HL-60 (cell line): ENCODE results near the gene CDC7.

Experiments used
- DNase-seq, 2 experiments: peaks; one replicate each; pipeline ENCODE4 v3.0.0-alpha.2; 2010 to 2020; ENCODE audit warnings: low read depth in 1 of 2, low spot score in 1 of 2
- H3K27ac ChIP-seq: fragments of 250-450 bp; sonication (Bioruptor Pico); replicated peaks from 2 replicates; pipeline ENCODE4 v1.5.1; 2020; ENCODE audit warnings: mild to moderate bottlenecking, moderate library complexity
- H3K27me3 ChIP-seq: fragments of 250-450 bp; sonication (Bioruptor Pico); 2 replicates; pipeline ENCODE4 v1.5.1; 2021; ENCODE audit warnings: mild to moderate bottlenecking, moderate library complexity; ENCODE audit not compliant: insufficient read depth, poor library complexity, severe bottlenecking
- H3K4me3 ChIP-seq: replicated peaks from 2 replicates; pipeline ENCODE4 v1.5.1; 2011; ENCODE audit warnings: mild to moderate bottlenecking, control low read depth, low read length; ENCODE audit not compliant: insufficient read depth
- CTCF ChIP-seq: IDR thresholded peaks from one replicate; pipeline ENCODE4 v1.5.1; 2011; ENCODE audit warnings: low read length, control low read depth, inconsistent platforms; ENCODE audit not compliant: insufficient read depth
- GABPA ChIP-seq: IDR thresholded peaks from 2 replicates; pipeline ENCODE4 v1.6.1; 2012; ENCODE audit warnings: low read depth
- POLR2AphosphoS5 ChIP-seq: IDR thresholded peaks from 2 replicates; pipeline ENCODE4 v1.6.1; 2012; ENCODE audit warnings: low read depth
- REST ChIP-seq: IDR thresholded peaks from 2 replicates; pipeline ENCODE4 v1.6.1; 2012; ENCODE audit warnings: low read depth; ENCODE audit not compliant: insufficient replicate concordance
- SPI1 ChIP-seq: IDR thresholded peaks from 2 replicates; pipeline ENCODE4 v1.6.1; 2012; ENCODE audit warnings: low read depth, mild to moderate bottlenecking, borderline replicate concordance

CDC7 gene

GRCh38 chr1:91510754-91511153, 10.1 kb downstream of the CDC7 start:
- DNase-seq: no peak
- TF ChIP-seq REST: no peak
- no peak for TF ChIP-seq SPI1
- TF ChIP-seq POLR2AphosphoS5: no peak
- TF ChIP-seq GABPA: no peak
- TF ChIP-seq CTCF: no peak
- no peak overlapping the region for H3K27ac ChIP-seq
- no peak overlapping the region for H3K4me3 ChIP-seq
- no peaks in the 10 kb centered on the region for H3K27me3 ChIP-seq

GRCh38 chr1:91511386-91511785, 10.7 kb downstream of the CDC7 start:
- TF ChIP-seq SPI1: no peak
- TF ChIP-seq POLR2AphosphoS5: no peak
- no peak for TF ChIP-seq CTCF
- no peak for TF ChIP-seq GABPA
- TF ChIP-seq REST: no peak
- Histone ChIP-seq H3K4me3 (no peak overlapping the region), H3K27me3 (no peaks in the 10 kb centered on the region), H3K27ac (no peak overlapping the region)
- DNase-seq: peak in 1 of 2 experiments; percentile 11

GRCh38 chr1:91513160-91513559, 12.5 kb downstream of the CDC7 start:
- TF ChIP-seq CTCF: no peak
- TF ChIP-seq REST: no peak
- no peak for TF ChIP-seq GABPA
- TF ChIP-seq SPI1: no peak
- H3K27me3 ChIP-seq: no peaks in the 10 kb centered on the region
- H3K4me3 ChIP-seq: no peak overlapping the region
- no peak for DNase-seq
- no peak overlapping the region for H3K27ac ChIP-seq
